Measurements from ENCODE around the gene AGO4.

- no peak for TF ChIP-seq BHLHE40 (IDR thresholded peaks at IDR 0.05; ENCODE audit: borderline replicate concordance)
- TF ChIP-seq SP1 (IDR thresholded peaks at IDR 0.05), result no peak
- no peak for TF ChIP-seq FOXM1 (IDR thresholded peaks at IDR 0.05; ENCODE audit: borderline replicate concordance)
- no peak for TF ChIP-seq L3MBTL2 (conservative IDR thresholded peaks at IDR 0.05)
- TF ChIP-seq FOXA1 (IDR thresholded peaks at IDR 0.05), result no peak
- TF ChIP-seq ZNF384 (IDR thresholded peaks at IDR 0.05), result no peak
- no peak for TF ChIP-seq TARDBP (IDR thresholded peaks at IDR 0.05)
- no peak for TF ChIP-seq CTBP1 (IDR thresholded peaks at IDR 0.05; ENCODE audit: borderline replicate concordance)
- no peak for TF ChIP-seq ARNT (IDR thresholded peaks at IDR 0.05)
These were observed 27.6 kb downstream of the AGO4 start for GRCh38 chr1:35835398-35835797.
